Measurements from ENCODE around the gene POU2AF1.
"Not testable (repeated sequence)": the region's sequence is repeated elsewhere in the genome, so short reads cannot be mapped to it uniquely, and the experiment has no call there.

Gene POU2AF1

DNA sequence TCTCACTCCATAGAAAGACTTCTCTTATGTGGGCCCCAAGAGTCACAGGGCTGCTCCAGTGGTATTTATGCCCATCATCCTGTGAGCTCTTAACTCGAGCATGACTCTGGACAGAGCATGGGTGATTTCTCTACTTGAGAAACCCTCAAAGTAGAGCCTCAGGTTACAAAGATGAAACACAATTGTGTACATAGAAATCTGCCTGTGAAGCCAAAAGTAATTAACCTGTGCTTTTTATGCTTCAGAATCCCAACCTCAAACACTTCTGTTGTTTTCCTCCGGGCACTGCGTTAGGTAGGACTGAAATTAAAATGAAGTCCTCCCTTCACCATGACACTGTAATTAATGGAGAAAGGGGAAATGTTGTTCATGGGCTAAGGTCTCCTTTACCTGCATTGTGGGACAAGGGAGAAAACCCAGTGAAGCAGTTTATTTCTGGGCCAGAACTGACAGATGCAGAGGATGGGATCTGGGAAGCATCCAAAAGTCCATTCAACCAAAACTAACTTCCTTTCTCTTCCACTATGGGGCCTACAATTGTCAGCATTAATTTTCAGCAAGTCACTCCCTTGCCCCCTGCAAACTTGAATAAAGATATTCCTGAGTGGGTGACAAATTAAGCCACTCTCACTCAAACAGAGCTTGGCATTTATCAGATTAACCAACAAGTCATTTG is 24.1 kb upstream of the POU2AF1 start:
- no peaks in the 10 kb centered on the region for H3K36me3 ChIP-seq (ENCODE audit: control insufficient read depth, insufficient read depth, low read length)
- TF ChIP-seq, protein P1, sequence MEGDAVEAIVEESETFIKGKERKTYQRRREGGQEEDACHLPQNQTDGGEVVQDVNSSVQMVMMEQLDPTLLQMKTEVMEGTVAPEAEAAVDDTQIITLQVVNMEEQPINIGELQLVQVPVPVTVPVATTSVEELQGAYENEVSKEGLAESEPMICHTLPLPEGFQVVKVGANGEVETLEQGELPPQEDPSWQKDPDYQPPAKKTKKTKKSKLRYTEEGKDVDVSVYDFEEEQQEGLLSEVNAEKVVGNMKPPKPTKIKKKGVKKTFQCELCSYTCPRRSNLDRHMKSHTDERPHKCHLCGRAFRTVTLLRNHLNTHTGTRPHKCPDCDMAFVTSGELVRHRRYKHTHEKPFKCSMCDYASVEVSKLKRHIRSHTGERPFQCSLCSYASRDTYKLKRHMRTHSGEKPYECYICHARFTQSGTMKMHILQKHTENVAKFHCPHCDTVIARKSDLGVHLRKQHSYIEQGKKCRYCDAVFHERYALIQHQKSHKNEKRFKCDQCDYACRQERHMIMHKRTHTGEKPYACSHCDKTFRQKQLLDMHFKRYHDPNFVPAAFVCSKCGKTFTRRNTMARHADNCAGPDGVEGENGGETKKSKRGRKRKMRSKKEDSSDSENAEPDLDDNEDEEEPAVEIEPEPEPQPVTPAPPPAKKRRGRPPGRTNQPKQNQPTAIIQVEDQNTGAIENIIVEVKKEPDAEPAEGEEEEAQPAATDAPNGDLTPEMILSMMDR (IDR thresholded peaks at IDR 0.05; ENCODE audit: insufficient read depth, low read length, poor library complexity, severe bottlenecking), result no peak
- no peak overlapping the region for H3K4me3 ChIP-seq (replicated peaks; ENCODE audit: low read depth, low read length)
- H3K27me3 ChIP-seq (replicated peaks; ENCODE audit: control insufficient read depth, insufficient read depth, low read length), result no peaks in the 10 kb centered on the region
- no peak for DNase-seq (ENCODE audit: extremely low read depth, insufficient read length)

DNA sequence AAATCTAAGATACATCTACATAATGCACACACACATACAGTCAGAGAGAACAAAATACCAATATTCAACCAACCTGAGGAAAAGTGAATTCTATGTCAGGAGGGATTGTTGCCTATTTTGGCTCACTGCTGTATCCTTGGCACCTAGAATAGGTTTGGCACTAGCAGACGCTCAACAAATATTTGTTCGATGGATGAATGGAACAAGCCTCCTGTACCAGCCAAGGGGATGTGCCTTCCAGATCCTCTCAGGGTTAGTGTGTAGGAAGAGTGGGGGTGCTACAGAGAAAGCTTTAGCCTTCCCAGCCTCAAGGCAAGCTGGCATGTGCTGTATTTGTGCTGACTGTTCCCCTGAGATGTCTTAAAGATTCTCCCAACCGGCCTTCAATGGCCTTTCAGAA is 23.3 kb upstream of the POU2AF1 start:
- TF ChIP-seq, protein P1 (IDR thresholded peaks at IDR 0.05; ENCODE audit: insufficient read depth, low read length, poor library complexity, severe bottlenecking), result no peak
- H3K27me3 ChIP-seq (replicated peaks; ENCODE audit: control insufficient read depth, insufficient read depth, low read length), result no peaks in the 10 kb centered on the region
- DNase-seq (ENCODE audit: extremely low read depth, insufficient read length), result no peak
- H3K36me3 ChIP-seq (ENCODE audit: control insufficient read depth, insufficient read depth, low read length), result no peaks in the 10 kb centered on the region
- H3K4me3 ChIP-seq (replicated peaks; ENCODE audit: low read depth, low read length), result no peak overlapping the region

DNA sequence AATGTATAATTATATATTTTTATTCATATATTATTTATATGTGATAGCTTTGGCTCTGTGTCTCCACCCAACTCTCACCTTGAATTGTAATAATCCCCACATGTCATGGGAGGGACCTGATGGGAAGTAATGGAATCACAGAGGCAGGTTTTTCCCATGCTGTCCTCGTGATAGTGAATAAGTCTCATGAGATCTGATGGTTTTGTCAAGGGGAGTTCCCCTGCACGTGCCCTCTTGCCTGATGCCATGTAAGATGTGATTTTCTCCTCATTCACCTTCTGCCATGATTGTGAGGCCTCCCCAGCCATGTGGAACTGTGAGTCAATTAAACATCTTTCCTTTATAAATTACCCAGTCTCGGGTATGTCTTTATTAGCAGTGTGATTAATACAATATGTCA is 22.9 kb upstream of the POU2AF1 start:
- not testable (repeated sequence) for H3K4me3 ChIP-seq (replicated peaks; ENCODE audit: low read depth, low read length); DNase-seq (ENCODE audit: extremely low read depth, insufficient read length); H3K36me3 ChIP-seq (ENCODE audit: control insufficient read depth, insufficient read depth, low read length); H3K27me3 ChIP-seq (replicated peaks; ENCODE audit: control insufficient read depth, insufficient read depth, low read length)

DNA sequence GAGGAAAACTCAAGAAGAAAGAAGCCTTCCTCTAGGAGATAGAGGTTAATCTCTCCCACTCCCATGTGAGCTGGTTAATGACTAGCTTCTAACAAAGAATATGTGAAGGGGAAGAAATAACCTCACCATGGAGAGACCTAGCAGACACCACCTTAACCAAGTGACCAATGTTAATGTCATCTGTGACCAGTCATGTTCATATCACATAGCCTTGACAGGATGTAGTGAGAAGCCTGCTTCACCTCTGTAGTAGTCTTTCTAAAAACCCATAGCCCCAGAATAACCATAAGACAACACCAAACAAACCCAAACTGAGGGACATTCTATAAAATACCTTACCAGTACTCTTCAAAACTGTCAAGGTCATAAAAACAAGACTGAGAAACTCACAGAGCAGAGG is 21.5 kb upstream of the POU2AF1 start:
- no peaks in the 10 kb centered on the region for H3K27me3 ChIP-seq (replicated peaks; ENCODE audit: control insufficient read depth, insufficient read depth, low read length)
- TF ChIP-seq, protein P1 (IDR thresholded peaks at IDR 0.05; ENCODE audit: insufficient read depth, low read length, poor library complexity, severe bottlenecking), result no peak
- no peaks in the 10 kb centered on the region for H3K36me3 ChIP-seq (ENCODE audit: control insufficient read depth, insufficient read depth, low read length)
- H3K4me3 ChIP-seq (replicated peaks; ENCODE audit: low read depth, low read length), result no peak overlapping the region
- no peak for DNase-seq (ENCODE audit: extremely low read depth, insufficient read length)

DNA sequence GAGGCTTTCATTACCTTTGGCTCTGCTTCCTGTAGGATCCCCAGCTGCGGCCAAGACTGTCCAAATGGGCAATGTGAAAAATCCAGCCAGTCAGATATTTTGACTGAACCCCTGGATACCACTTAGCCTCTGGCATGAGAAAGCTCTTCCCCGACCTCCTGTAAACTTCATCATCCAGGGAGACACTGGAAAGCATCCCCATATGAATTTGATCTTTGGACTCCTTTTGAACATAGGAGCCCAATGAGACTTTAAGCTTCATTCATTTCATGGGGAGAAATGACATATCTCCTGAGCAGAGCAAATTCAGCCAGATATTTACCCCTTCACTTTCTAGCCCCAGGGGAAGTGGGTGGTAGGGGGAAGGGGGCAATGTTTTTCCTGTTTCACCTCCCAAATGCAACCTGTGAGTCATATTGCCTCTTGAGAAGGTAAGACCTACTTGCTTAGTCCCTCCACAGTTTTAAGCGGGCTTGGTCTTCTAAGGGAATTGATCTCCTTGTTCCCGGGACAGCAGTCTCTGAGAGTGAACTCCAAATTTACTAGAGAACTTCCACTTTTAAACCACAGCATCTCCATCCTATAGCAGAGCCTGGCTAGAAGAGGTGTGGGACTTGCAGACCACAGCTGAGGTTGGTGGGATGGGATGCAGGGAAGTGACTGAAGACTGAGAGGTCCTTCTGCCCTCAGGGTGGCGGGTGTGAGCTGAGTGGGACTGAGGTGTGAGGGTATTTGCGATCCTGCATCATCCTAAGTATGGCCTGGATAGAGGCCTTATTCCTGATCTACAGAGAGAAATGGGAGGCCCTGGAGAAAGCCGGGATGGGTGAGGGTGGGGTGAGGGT is 20.3 kb upstream of the POU2AF1 start:
- H3K27me3 ChIP-seq (replicated peaks; ENCODE audit: control insufficient read depth, insufficient read depth, low read length), result no peaks in the 10 kb centered on the region
- H3K4me3 ChIP-seq (replicated peaks; ENCODE audit: low read depth, low read length), result peak overlapping the region; percentile 31
- TF ChIP-seq, protein P1 (IDR thresholded peaks at IDR 0.05; ENCODE audit: insufficient read depth, low read length, poor library complexity, severe bottlenecking), result peak; percentile 59
- DNase-seq (ENCODE audit: extremely low read depth, insufficient read length), result no peak
- no peaks in the 10 kb centered on the region for H3K36me3 ChIP-seq (ENCODE audit: control insufficient read depth, insufficient read depth, low read length)

GRCh38 chr11:111397034-111397433 is 18.0 kb upstream of the POU2AF1 start:
- Histone ChIP-seq H3K4me3 (replicated peaks; ENCODE audit: low read depth, low read length) (no peak overlapping the region), H3K27me3 (replicated peaks; ENCODE audit: control insufficient read depth, insufficient read depth, low read length) (no peaks in the 10 kb centered on the region), H3K36me3 (ENCODE audit: control insufficient read depth, insufficient read depth, low read length) (no peaks in the 10 kb centered on the region)
- no peak for DNase-seq (ENCODE audit: extremely low read depth, insufficient read length)
- TF ChIP-seq, protein P1 (IDR thresholded peaks at IDR 0.05; ENCODE audit: insufficient read depth, low read length, poor library complexity, severe bottlenecking), result no peak
